Body of pancreas (tissue), 4 donors: ENCODE results near the gene SNX18.

Source experiments
- POLR2A ChIP-seq, 3 donors: fragments of 450-650 bp; IDR thresholded peaks; one replicate each; pipeline ENCODE4 v1.6.1; 2016; ENCODE audit warnings: antibody characterized with exemption in 3 of 3, mild to moderate bottlenecking in 2 of 3
- TF ChIP-seq, protein P1 (sequence below), 7 experiments: fragments of 450-650 bp in 4 of 7; fragments of 200-600 bp in 3 of 7; sonication (generic) in 3 of 7; IDR thresholded peaks; one replicate each; pipeline ENCODE4 v1.5.1; 2016 to 2019; ENCODE audit warnings: antibody characterized with exemption in 7 of 7

DNA sequence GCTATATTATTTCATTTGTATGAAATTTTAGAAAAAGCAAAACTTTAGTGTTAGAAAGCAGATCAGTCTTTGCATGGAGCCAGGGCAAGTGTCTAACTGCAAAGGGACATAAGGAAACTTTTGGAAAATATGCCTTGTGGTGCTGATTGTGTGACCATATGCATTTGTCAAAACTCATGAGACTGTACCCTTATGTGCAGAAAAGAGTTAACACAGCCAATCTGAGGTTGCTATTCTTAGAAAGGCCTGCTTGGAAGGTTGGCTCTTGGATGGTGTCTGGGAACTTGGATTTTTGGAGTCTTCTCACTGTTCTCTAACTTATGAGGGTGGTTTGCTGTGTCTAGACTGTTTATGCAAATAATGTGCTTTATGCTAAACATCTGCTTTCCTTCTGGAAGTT is 76.6 kb downstream of the SNX18 start:
- TF ChIP-seq, protein P1, sequence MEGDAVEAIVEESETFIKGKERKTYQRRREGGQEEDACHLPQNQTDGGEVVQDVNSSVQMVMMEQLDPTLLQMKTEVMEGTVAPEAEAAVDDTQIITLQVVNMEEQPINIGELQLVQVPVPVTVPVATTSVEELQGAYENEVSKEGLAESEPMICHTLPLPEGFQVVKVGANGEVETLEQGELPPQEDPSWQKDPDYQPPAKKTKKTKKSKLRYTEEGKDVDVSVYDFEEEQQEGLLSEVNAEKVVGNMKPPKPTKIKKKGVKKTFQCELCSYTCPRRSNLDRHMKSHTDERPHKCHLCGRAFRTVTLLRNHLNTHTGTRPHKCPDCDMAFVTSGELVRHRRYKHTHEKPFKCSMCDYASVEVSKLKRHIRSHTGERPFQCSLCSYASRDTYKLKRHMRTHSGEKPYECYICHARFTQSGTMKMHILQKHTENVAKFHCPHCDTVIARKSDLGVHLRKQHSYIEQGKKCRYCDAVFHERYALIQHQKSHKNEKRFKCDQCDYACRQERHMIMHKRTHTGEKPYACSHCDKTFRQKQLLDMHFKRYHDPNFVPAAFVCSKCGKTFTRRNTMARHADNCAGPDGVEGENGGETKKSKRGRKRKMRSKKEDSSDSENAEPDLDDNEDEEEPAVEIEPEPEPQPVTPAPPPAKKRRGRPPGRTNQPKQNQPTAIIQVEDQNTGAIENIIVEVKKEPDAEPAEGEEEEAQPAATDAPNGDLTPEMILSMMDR (IDR thresholded peaks at IDR 0.05): no peak
- TF ChIP-seq POLR2A (IDR thresholded peaks at IDR 0.05): no peak
